Activated CD4-positive, alpha-beta T cell treated with anti-CD3 and anti-CD28 coated beads, Interleukin-10, Interleukin-2, amounts not matched to agents 100 ng/mL and 50 ng/mL, durations not matched to agents 16 hours and 8 hours (primary cell): ENCODE data around the gene EPHB1.
"Not testable (repeated sequence)": the region's sequence is repeated elsewhere in the genome, so short reads cannot be mapped to it uniquely, and the experiment has no call there.

Experiments
- DNase-seq: peaks from one replicate; pipeline ENCODE4 v3.0.0-alpha.2; 2020

The EPHB1 gene

DNA sequence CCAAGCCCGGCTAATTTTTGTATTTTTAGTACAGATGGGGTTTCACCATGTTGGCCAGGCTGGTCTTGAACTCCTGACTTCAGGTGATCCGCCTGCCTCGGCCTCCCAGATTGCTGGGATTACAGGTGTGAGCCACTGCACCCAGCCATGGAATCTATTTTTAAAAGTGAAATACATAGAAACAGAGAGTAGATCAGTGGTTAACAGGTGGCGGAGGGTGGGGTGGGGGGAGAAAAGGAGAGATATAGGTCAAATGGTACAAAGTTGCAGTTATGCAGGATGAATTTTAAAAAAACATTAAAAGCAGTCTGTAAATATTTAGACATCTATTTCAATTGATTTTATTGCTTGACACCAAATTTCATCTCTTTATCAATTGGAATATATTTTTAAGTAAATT is 6.8 kb upstream of the EPHB1 start:
- DNase-seq, result not testable (repeated sequence)

DNA sequence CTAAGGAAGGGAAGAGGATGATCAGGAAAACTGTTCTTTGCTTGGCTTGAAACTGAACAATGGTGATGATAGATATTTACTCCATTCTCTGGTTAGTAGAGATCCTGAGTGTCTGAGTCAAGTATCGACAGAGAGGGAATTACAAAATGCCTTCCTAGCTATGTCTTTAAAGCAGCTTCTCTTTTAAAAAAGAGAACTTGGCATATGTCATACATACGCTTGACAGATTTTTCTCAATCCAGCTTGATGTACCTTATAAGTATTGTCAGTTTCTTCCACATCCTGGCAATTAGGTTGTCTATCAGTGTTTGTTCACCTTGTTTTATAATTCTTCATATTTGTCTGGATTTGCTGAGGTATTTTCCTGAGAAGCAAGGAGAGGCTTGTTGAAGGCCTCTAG is 5.0 kb upstream of the EPHB1 start:
- DNase-seq, result no peak

DNA sequence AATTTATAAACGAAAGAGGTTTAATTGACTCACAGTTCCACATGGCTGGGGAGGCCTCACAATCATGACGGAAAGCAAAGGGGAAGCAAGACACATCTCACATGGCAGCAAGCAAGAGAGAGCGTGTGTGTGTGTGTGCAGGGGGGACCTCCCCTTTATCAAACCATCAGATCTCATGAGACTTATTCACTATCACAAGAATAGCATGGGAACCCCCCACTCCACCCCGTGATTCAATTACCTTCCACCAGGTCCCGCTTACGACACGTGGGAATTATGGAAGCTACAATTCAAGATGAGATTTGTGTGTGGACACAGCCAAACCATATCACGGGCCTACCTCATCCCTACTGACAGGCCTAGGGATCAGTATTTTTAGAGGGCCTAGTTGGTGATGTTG is 3.1 kb upstream of the EPHB1 start:
- DNase-seq, result no peak

DNA sequence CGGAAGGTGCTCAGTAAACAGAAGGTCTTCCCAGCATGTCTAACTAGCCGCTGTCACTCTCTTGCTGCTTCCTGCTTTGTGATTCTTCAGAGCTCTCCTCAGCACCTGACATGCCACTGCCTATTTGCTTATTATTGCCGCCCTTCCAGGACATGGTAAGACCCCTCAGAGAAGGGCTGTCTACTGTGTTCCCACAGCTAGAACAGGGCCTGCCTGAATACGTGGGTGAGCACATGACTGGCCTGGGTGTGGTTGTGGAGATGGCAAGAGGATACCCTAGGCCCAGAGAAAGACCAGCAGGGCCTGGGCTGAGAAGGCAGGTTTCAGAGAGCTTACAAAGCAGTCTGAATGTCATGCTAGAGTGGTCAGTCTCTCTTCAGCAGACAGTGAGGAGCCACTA is 2.4 kb upstream of the EPHB1 start:
- DNase-seq, result no peak

DNA sequence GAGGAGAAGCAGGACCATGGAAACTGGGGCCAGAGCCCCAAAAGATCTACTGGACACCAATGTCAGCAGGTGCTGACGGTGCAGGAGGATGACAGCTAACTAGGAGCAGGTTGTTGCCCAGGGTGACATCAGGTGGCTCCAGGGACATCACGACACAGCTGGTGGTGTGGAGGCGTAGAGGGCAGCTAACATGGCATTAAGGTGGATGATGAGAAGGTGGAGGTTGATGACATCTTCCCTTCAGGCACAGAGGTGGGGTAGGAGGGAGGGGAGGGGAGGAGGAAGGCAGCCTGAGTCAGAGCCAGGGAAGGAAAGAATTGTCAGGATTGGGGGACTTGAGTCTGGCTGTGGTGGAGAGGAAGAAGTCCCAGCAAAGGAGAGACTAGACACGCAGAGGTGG is 1.5 kb upstream of the EPHB1 start:
- no peak for DNase-seq

DNA sequence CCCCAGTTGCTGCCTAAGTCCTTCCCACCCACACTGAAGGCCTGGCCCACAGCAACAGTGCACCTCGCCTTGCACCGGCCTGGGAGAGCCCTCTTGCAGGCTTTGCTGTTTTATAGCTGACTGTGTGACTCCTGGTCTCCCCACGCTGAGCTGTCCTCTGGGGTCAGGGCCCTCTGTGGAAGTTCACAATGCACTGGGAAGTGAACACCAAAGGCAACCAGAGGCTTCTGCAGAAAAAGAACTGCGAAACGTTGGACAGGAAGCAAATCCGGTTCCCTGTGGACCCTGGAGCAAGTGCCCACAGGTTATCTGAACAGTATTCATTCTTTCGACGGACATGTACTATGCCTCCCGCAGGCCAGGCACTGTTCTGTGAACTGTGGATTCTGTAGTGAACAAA is 737 bp upstream of the EPHB1 start:
- no peak for DNase-seq

DNA sequence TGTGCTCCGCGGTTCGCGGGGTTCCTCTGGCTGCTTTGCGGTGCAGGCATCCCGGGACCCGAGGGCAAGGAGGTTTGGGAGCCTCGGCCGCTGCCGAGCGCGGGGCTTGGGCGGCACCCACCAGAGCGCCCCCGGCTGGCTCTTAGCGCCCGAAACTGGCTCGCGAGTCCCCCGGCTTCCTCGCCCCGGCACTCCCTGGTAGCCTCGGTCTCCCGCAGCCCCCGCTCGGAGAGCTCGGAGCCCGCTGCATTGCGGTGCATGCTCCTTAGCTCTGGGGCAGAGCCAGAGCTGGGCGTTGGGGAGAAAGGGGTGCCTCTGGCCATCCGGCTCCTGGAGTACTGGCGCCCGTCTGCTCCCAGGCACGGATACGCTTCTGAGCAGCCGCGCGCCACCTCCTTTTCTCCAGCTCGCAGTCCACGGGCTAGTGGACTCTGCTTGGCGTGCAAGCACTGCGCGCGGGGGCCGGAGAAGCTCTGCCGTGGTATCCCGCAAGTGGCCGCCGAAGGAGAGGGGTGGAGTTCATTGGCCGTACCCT is 753 bp downstream of the EPHB1 start:
- DNase-seq, result no peak

DNA sequence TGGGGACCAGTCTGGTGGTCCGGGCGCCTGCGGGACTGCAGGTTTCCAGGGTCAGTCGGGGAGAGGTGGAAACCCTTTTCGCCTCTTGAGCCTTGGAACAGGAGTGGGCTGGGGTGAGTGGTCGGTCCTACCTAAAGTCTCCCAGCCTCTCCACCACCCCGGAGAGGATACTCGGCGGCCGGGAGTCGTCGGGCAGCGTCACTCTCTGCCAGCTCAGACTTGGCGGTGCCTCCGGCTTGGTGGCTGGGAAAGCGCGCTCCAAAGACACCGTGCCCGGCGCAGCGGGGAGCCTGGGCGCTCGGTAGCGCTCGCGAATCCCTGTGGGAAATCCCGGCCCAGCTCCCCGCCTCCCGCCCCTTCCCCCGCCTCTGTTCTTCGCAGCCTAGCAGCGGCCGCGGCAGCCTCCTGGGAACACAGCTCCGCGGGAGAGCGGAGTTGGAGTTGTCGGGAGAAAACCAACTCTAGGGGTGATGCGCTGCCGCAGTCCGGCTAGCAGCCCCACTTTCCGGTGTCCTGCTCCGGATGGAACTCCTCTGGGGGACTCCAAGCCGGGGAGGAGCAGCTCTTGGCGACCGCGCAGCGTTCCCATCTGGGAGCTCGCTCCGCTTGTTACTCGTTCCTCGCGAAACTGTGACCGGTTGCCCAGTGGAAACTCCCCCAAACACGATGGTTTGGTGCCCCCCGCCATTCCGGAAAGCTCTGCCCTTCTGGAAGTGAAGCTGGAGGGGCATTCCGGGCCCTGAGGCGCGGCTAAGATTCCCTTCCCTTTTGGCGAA is 1.4 kb downstream of the EPHB1 start:
- DNase-seq, result no peak

DNA sequence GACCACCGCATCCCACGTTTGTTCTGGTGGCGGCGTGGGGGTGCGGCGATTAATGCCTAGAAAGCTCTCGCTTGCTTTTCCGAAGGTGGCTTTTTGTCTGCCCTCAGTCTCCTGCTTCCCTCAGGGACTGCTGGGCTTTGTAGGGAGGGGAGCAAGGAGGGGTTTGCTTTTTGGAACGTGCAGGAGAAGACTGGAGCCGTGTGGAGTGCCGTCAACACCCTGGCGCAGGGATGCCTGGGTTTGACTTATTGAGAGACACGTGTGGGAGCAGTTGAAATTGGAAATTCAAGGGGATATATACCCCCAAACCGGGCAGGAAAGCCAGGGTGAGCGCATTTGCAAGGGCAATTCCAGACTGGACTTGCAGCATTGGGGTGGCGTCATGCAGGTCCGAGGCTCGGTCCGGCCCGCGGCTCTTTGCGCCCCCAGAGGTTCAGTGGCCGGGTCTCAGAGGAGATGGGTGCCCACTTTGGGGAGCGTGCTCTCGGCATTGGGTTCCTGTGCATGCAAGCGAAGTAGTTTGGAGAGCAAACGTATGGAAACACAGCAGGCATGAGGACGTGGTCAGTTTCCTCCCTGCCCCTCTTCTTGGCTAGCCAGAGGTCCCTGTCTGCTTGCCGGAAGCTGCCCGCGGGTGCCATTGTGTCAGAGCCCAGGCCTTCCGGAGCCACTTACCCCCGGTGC is 2.1 kb downstream of the EPHB1 start:
- peak; percentile 13 for DNase-seq

DNA sequence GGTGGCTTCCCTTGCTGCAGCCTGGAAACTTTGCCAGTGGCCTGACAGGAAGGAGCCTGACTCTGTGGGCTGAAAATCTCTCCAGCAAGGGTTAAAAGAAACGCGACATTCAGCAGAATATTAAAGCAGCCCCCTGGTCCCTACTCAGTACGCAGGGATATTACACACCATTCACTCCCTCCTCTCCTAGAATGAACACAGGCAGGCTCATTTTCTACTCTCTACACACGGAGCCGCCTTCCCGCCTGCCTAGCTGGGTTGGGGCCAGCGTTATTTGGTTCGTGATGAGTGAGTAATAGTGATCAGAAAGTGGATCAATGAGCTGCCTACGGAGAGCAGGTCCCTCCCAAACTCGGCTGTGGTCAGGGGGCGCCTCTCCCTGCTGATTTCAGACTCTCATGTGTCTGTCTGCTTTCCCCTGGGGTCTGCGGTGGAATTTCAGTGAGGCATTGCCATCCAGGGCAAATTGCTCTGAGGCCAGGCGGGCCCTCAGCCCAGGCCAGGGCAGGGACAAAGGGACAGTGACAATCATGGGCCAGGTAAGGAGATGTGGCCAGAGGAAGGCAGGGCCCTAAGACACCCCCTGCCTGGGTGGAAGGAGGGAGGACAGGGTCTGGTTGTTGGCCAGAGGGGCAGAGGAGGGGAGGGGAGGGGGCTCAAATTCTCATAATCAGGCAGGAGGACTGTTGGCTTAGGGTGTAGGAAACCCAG is 2.8 kb downstream of the EPHB1 start:
- no peak for DNase-seq

DNA sequence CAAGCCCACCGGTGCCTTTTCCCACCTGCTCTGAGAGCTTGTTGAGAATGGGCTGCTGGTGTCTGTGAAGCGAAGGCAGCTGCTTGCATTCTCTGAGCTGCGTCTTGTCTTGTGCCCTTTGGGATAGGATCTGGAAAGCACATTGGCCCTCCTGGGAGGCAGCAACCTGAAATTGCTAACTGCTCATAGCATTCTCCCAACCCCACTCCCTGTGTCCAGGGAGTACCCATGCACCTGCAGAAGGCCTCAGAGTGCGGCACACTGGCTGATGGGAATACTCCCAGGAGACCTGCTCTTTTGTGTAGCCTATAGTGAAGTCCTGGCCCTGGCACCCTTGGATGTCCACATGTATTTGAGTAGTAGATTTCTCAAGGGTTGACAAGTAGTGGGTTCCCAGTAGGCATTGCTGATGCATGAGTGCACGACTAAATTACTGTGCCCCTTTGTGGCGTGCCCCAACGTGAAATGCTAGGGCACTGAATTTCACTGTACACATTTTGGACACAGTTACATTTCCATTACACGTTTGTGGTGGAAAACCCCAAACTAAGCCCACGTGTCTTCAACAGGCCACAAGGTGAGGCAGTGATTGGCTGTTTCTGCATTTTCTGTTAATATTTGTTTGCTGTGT is 3.7 kb downstream of the EPHB1 start:
- no peak for DNase-seq

DNA sequence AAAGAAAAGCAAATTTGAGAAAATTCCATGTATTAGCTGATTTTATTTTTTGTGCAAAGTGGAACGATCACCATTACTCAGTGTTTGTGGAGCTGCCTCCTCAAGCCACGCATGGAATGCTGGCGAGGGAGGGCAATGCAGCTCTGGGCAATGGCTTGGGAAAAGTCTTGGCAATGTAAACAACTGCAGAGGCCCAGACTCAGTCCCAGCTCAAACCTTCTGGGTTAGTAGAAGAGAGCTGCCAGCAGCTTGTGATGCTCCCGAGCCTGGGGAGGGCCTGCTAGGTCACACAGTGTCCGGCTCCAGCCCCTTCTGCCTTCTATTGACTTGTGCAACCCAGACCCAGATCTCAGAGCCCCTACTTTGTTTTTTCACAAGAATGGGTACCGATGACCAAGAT is 4.3 kb downstream of the EPHB1 start:
- no peak for DNase-seq

DNA sequence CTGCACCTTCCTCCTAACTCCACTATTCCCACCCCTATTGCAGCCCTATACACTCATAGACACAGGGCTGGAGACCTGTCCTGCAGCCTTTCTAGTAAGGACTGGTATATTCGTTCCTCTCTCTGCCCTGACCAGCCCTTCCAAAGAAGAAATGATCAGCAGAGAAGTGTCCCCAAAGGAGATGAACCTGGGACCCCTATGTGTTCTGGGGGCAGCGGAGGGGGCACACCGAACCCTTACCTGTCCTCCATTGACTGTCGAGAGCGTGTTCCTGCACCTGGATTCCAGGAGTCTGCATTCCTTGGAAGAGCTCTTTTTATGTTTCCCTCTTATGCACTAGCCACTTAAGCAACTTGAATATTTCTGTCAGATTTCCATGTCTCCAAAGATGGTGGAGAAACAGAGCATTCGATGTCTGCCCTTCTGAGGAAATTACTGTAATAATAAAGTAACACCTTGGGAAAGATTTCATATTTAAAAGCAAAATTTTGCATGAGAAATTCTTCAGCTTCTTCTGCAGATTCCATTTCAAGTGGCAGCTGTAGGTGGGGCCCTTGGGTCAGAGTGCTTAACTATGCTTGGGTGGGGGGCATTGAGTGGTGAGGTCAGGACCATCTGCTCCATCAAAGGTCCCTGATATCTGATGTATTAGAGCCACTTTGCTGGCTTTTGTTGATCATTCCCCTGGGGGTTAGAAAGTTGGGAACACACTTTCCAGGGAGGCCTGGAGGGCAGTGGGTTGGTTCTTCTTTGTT is 6.3 kb downstream of the EPHB1 start:
- no peak for DNase-seq

DNA sequence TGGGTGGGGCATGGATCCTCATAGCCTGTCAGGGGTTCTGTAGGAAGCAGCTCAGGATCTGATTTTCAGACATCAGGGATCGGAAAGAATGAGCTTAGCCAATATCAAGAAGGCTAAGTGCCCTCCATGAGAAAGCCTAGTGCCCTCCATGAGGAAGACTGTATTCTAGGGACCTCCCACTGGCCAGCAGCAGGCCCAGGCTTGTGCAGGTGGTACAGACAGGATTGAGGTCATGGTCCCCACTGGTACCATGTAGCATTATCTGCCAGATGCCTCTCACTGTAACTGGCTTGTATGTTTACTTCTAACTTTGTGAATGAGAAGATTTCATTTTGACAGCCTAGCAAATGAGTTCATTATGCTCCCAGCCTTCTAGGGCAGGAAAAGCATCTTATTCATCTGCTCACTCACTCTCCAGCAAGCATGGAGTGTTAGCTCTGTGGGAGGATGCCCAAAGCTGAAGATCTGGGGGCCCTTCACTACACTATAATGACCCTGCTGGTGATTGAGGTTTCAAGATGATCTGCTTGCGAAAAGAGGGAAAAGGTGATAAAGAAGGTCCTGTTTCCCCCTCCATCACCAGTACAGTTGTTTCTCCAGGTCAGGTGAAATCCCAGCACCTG is 7.5 kb downstream of the EPHB1 start:
- no peak for DNase-seq

DNA sequence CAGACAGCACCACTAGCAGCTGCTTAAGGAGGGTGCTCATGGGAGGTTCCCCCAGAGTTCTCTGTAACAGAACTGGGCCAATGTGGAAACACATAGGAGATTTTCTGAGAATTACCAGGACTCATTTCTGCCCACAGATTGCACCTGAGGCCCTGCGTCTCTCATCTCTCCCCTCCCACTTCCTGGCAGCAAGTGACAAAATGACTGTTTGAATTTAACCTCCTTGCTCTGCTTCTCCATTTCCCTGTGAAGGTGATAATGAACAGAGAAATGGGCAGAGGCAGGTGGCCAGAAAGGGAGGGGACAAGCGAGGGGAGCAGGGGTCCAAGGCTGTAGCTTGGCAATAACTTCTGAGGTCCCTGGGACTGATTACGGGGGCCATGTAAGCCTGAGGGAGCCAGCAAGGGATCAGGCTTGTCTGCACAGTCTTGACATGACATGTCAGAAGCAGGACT is 8.0 kb downstream of the EPHB1 start:
- DNase-seq, result peak; percentile 86

DNA sequence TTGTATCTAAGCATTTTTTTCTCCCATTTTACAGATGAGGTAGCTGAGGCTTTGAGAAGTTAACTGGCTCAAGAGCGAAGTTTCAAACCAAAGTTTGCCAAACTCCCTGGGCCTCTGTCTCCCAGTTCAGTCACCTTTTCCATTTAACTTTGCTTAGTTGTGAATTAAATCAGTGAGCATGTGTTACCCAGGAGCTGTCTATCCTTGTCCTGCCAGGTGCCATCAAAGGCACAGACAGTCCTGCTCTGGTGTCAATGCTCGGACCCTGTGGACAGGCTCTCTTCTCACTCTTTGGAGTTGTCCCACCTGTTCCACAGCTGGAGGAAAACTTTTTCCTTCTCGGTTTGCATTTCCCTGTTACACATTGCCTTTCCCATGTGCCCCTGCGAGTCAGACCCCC is 8.6 kb downstream of the EPHB1 start:
- no peak for DNase-seq

DNA sequence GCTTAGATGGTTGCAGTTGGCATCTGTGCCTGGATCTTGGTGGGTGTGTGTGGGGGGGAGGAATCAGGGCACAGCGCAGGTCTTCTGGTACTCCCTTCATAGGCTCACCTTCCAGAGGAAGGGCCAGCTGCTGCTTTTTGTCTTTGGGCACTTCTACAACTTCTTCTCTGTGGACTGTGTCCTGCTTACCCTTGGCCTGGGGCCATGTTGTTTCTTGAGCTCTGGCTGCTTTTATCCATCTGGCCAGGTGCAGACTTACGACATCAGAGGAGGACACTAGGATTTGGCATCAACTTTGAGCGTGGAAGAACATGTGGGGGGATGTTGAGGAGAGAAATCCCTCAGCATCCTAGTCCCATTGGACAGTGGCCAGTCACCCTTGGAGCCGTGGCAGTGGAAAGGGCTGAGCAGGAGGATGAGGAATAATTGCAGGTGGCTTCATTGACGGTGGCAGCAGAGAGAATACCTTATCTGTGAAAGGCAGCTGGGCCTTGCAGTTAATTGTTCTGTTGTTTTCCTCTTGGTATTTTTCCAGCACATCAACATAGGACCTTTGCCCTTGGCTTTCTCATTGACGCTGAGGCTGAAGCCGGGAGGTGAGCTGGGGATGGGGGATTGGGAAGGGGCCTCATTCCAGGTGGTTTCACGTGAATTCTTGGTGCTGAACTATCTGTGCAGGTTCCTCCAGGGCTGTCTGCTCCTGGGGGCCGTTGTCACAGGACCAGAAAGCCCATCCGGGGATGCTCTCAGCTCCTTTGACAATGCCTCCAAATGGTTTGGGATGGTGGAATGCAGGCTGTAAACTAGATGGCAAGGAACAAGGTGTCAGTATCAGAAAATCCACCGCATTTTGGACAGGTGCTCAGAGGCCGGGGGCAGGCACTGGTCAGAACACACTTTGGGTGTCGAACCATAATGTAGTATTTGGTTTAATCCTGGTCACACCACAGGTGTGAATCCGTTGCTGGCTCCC is 9.7 kb downstream of the EPHB1 start:
- DNase-seq, result no peak

DNA sequence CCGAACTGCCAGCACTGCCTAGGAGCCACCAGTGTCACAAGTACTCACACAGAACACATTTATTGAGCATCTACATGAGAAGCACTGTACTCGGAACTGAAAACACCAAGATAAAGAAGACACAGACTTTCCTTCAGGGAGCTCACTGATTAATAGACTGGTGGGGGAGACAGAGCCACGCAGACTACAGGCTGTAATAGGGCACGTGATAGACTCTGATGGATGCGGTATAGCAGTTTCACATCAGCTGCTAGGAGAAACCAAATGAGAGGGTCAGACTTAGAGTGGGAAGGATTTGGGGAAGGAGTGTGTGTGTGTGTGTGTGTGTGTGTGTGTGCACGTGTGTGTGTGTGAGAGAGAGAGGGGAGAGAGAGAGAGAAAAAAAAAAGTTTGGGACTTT is 12.1 kb downstream of the EPHB1 start:
- no peak for DNase-seq

DNA sequence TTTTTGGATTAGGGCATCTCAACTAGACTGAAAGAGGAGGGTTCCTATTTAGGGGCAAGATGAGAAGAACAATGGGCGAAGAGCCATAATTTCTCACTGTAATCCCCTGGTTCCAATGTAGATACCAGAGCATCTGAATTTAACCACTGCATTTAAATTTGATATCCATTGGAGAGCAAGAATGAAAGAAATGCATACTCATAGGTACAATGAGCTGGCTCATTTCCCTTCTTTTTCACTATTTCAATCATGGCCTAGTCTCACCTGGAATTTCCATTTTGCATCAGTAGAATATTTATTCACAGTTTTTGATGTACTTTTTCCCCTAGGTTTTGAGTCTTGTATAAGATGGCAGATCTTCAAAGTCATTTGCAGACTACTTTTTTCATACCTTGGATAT is 13.8 kb downstream of the EPHB1 start:
- DNase-seq, result no peak

DNA sequence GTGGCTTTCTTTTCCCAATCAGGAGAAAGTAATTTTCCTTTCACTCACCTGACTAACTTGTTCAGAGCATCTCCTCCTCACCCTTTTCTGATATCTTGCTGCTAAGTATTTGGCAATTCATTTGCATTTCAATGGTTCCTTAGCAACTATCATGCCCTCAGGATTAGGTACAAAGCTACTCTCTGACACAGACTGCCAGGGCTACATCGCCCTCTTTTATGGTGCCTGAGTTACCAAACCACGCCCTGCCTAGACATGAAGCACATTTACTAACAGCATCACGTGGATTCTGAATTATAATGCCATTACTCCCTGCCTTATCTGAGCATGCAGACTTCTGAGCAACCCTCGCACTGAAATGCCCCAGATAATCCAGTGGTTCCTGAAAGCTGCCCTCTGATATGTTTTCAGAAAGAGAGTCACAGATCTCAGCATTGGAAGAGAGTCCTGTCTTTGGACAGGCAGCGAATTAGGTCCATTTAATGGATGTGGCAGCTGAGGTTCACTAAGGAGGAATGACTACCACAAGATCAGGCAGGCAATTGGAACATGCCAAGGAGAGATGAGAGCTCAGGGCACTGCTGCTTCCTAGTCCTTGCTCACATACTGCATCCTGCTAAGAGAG is 14.5 kb downstream of the EPHB1 start:
- DNase-seq, result no peak
